ENCODE data around the gene PJVK.

Gene PJVK

GRCh38 chr2:178473931-178474330 lies 22.8 kb downstream of the PJVK start:
- no peak for DNase-seq (ENCODE audit: low read depth)
- TF ChIP-seq, protein P1, sequence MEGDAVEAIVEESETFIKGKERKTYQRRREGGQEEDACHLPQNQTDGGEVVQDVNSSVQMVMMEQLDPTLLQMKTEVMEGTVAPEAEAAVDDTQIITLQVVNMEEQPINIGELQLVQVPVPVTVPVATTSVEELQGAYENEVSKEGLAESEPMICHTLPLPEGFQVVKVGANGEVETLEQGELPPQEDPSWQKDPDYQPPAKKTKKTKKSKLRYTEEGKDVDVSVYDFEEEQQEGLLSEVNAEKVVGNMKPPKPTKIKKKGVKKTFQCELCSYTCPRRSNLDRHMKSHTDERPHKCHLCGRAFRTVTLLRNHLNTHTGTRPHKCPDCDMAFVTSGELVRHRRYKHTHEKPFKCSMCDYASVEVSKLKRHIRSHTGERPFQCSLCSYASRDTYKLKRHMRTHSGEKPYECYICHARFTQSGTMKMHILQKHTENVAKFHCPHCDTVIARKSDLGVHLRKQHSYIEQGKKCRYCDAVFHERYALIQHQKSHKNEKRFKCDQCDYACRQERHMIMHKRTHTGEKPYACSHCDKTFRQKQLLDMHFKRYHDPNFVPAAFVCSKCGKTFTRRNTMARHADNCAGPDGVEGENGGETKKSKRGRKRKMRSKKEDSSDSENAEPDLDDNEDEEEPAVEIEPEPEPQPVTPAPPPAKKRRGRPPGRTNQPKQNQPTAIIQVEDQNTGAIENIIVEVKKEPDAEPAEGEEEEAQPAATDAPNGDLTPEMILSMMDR (IDR thresholded peaks at IDR 0.05; ENCODE audit: low read depth, low read length, missing control alignments): no peak
- H3K4me3 ChIP-seq (ENCODE audit: low read depth, low read length): no peak overlapping the region

GRCh38 chr2:178474560-178474959 lies 23.4 kb downstream of the PJVK start:
- DNase-seq (ENCODE audit: low read depth): no peak
- TF ChIP-seq, protein P1 (IDR thresholded peaks at IDR 0.05; ENCODE audit: low read depth, low read length, missing control alignments): no peak
- H3K4me3 ChIP-seq (ENCODE audit: low read depth, low read length): no peak overlapping the region

DNA sequence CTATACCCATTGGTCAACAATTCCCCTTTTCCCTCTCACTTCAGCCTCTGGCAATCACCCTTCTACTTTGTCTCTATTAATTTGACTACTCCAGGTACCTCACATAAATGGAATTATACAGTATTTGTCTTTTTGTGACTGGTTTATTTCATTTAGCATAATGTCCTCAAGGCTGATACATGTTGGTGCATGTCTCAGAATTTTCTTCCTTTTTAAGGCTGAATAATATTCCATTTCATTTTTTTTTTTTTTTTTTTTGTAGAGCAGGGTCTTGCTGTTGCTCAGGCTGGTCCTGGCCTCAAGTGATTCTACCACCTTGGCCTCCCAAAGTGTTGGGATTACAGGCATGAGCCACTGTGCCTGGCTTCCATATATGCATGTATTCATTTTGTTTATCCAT lies 25.3 kb downstream of the PJVK start:
- TF ChIP-seq, protein P1 (IDR thresholded peaks at IDR 0.05; ENCODE audit: low read depth, low read length, missing control alignments): no peak
- no peak overlapping the region for H3K4me3 ChIP-seq (ENCODE audit: low read depth, low read length)
- no peak for DNase-seq (ENCODE audit: low read depth)

DNA sequence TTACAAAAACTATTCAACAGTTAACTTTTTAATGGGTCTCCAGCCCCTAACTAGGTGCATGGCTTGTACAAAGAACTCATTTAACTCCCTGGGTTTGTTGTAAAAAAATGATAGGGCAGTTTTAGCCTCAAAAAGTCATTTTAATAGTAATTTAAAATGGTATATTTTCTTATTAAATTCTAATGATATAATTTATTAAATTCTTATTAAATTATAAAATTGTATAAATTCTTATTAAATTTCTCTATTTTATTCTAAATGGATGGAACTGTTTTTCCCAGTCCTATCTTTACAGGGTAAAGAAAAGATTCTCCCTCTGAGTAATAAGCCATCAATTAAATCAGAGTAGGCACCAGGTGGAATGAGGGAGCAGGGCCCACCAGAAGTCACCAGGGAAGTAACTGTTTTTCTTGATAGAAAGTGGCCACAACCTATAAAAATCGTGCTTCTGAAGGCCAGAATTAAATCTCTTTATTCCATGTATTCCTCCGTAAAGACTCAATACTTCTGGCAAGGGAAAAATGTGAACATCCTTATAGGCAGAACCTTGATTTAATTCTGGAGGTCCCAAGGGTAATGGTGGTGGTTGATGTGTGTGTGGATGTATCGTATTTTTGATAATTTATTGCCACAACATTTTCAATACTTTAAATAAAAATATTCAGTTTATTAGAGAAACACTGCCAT lies 26.4 kb downstream of the PJVK start:
- H3K4me3 ChIP-seq (ENCODE audit: low read depth, low read length): peak overlapping the region; percentile 78
- TF ChIP-seq, protein P1 (IDR thresholded peaks at IDR 0.05; ENCODE audit: low read depth, low read length, missing control alignments): no peak
- no peak for DNase-seq (ENCODE audit: low read depth)

GRCh38 chr2:178478130-178478438 lies 26.9 kb downstream of the PJVK start:
- peak overlapping the region; percentile 78 for H3K4me3 ChIP-seq (ENCODE audit: low read depth, low read length)
- no peak for DNase-seq (ENCODE audit: low read depth)
- TF ChIP-seq, protein P1 (IDR thresholded peaks at IDR 0.05; ENCODE audit: low read depth, low read length, missing control alignments): no peak

GRCh38 chr2:178478439-178479274 lies 27.5 kb downstream of the PJVK start, which contains the start of gene FKBP7:
TSS of gene FKBP7 (minus strand) at chr2:178478600. CDS start at chr2:178478499, 101 bp downstream.
- TF ChIP-seq, protein P1 (IDR thresholded peaks at IDR 0.05; ENCODE audit: low read depth, low read length, missing control alignments): peak; percentile 82
- H3K4me3 ChIP-seq (ENCODE audit: low read depth, low read length): peak within 1 kb of the TSS; percentile 78
- DNase-seq (ENCODE audit: low read depth): peak; percentile 49
